HS-5 (cell line): ENCODE results near the gene NPIPA7.
"Not testable (repeated sequence)": the region's sequence is repeated elsewhere in the genome, so short reads cannot be mapped to it uniquely, and the experiment has no call there.

Experiments
- DNase-seq: peaks from one replicate; pipeline ENCODE4 v3.0.0-alpha.2; 2012; ENCODE audit warnings: low read depth

Gene NPIPA7

DNA sequence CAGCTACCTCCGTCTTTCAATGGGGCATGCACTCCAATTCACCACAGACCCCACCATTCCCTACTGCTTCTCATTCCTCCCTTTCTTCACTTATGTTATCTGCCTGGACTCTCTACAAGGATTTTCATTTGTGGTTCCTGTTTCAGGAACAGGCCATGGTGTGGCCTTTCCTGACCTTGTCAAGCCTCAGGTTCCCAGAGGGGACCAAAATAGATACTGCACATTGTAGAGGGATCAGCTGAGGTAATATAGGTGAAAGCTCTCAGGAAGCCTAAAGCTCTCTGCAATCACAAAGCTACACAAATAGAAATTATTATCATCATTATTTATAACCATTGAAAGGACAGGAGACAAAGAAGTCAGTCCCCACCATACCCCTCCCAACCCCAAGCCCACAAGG is 41.6 kb downstream of the NPIPA7 start:
- not testable (repeated sequence) for DNase-seq

DNA sequence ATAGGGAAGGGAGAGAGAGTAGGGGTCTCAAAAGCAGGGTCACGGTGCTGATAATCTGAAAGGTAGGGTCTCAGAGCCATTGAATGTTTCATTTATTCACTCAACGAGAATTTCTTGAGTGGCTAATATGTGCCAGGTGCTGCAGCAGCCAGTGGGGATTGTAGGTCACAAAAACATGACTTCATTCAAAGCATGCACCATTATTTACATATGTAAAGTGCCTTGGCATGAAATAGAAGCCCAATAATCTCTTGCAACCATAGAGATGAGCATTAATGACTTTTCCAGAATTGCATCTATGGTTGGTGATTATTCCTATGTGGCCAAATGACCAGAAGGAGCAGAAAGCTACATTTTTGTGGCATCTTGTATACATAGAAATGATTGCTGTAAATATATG is 46.2 kb downstream of the NPIPA7 start:
- not testable (repeated sequence) for DNase-seq

DNA sequence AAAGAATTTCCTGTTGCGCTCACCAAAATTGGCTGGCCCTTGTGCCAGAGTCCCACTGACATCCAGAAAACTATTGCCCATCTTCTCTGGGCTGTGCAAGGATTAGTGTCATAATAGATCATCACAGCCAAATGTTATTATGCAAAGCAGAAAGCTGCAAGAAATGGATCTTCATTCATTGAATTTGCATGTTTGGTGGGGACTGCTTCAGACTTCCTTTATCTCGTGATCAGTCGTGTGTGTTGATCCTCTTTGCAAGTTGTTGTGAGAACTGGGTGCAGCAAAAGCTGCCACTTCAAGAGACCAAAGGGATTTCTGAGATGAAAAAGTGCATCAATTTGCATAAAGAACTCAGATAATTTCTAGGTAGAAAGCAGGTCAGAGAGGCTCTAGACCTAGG is 52.2 kb downstream of the NPIPA7 start:
- not testable (repeated sequence) for DNase-seq

DNA sequence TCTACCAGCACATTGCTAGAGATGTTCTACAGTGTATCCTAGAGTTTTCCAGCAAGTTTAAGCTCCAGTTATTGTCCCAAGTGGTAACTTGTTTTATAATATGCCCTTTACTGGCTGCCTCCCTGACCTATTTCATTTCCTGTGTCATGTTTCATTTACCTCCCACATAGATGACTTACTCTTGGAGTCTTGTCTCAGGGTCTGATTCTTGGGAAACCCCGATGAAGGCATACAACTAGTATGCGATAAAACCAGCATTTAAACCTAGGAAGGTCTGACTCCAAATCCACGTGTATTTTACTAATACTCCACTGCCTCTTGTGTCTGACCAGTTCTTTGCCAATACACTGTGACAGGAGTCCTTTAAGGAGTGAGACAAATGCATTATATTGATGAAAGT is 55.8 kb downstream of the NPIPA7 start:
- DNase-seq = not testable (repeated sequence)

DNA sequence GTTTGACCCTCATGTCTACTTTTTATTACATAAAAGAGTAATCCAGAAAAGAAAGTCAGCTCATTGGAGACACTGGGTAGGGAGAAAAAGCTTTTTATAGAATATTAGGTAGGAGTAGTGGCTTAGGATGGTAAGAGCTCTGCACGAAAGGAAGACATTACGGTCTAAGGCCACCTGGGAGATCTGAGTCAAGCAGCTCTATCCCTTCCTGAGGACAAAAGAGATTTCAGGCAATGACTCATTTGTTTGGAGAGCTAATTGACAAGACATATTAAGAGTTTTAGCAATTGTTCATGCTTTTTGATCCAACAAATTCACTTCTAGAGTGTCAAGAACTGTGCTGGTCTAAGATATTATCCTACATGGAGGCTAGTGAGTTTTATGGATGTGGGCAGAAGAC is 62.5 kb downstream of the NPIPA7 start:
- not testable (repeated sequence) for DNase-seq
